ENCODE results near the gene MYL2.

Gene MYL2

DNA sequence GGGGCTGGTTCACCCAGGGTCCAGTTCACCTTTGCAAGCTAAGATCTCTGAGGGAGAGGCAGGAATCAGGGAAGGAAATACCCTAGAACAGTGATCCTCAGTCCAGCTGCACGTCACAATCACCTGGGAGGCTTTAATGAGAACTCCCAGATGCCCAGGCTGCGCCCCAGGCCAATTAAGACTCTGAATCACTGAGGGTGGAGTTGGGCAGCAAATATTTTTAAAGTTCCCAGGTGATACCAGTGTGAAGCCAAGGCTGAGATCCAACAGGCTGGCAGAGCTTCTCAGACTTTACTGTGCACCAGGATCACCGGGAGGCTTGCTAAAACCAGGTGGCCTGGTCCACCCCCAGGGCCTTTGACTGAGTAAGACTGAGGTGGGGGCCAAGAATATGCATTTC, 23.8 kb downstream of the MYL2 start:
- no peak for DNase-seq (ENCODE audit: low read depth)

DNA sequence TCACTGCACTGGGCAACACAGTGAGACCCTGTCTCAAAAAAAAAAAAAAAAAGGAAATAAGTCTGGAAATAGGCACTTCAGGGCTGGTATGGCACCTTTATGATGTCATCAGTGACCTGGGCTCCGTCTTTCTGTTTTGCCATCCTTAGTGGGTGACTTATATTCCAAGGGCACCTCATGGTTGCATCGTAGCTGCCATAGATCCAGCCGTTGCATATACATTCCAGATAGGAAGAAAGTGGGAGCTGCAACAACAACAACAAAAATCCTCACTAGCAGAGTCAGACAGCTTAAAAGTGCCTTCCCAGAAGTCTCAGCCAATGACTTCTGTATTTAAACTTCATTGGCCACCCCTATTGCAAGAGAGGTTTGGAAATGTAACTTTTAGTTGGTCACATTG, 26.4 kb downstream of the MYL2 start:
- no peak for DNase-seq (ENCODE audit: low read depth)

DNA sequence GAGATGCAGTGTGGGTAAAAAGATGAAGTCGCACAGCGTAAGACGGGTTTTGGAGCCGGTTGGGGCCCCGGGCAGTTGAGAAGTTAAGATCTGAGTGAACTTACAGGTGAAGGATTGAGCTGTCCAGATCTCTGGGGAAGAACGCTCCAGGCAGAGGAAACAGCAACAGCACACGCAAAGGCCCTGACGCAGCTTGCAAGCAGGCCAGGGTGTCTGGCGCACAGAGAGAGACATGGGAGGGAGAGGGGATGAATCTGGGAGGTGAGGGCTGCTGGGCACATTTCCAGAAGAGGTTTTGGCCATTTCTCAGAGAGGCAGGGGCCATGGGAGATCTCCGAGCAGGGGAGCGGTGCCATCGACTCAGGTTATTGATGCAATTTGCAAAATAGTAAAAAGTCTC, 31.0 kb downstream of the MYL2 start:
- no peak for DNase-seq (ENCODE audit: low read depth)

DNA sequence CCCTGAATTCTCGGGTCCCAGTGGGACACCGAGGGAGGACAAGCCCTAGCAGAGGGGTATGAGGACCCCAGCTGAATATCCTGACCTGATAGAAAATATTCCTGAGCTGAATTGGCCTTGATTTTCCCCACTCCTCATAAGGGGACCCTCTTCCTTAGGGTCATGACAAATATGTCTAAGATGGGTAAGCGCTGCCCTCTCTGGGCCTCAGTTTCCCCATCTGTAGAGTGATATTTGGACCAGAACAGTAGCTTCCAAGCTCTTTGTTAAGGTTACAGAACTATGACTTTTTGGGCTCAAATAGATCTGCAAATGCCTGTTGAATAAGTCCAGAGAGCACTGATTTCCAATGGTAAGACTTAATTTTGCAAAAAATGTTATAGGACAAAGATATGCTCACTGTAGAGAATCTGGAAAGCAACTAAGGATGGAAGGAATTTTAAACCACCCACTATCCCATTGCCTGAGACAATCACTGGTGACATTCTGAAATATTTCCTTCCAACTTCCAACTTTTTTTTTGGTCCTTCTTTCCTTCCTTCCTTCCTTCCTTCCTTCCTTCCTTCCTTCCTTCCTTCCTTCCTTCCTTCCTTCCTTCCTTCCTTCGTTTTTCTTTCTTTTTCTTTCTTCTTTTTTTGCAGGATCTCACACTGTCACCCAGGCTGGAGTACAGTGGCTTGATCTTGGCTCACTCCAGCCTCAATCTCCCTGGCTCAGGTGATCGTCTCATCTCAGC, 32.0 kb downstream of the MYL2 start:
- DNase-seq (ENCODE audit: low read depth) = no peak

DNA sequence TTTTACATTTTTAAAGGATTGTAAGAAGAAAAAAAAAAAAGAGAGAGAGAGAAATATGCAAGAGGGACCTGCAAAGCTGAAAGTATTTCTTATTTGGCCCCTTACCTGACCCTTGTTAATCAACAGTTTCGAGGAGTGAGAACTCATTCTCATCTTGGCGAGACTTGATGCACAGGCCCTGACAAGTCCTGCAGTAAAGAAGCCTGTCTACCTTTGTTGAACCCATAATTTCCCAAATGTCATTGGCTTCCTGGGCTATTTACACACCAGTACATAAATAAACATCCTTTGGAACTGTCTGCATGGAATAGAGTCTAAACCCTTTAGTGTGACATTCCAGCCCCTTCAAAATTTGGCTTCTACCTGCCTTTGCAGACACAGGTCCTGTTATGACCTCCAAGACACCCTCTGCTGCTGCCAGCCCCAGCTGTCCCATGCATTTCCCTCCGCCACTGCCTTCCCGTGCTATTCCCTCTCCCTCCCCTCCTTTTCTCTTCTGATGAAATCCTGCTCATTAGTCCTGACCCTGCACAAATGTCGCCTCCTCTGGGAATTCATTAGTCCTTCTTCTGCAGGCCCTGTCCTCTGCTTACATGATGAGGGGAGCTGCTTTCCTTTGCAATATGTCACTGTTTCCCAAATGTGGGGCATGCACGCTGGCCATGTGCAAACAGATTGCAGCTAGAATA, 35.1 kb downstream of the MYL2 start:
- DNase-seq (ENCODE audit: low read depth) = no peak

DNA sequence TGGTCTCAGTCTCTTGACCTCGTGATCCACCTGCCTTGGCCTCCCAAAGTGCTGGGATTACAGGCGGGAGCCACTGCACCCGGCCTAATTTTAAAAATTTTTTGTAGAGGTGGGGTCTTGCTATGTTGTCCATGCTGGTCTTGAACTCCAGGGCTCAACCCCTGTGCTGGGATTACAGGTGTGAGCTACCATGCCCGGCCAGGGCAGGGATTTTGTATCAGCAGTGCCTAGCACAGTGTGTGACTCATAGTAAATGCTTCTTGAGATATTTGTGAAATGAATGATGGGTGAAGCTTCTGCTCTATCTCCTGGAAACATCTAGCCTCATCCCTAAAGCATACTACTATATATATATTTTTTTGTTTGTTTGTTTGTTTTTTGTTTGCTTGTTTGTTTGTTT, 37.1 kb downstream of the MYL2 start:
- DNase-seq (ENCODE audit: low read depth) = no peak

DNA sequence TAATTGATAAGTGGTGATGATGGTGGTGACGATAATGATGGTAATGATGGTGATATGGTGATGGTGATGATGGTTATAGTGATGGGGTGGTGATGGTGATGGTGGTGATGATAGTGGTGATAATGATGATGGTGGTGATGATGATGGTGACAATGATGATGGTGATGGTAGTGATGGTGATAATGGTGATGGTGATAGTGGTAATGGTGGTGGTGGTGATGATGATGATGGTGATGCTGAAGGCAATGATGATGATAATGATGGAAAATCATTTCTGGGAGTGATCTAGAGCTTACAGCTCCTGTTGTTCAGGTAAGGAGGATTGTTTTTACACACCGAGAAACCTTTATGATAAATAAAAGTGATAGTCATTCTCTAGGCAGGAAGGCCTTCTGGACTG, 39.7 kb downstream of the MYL2 start:
- no peak for DNase-seq (ENCODE audit: low read depth)

DNA sequence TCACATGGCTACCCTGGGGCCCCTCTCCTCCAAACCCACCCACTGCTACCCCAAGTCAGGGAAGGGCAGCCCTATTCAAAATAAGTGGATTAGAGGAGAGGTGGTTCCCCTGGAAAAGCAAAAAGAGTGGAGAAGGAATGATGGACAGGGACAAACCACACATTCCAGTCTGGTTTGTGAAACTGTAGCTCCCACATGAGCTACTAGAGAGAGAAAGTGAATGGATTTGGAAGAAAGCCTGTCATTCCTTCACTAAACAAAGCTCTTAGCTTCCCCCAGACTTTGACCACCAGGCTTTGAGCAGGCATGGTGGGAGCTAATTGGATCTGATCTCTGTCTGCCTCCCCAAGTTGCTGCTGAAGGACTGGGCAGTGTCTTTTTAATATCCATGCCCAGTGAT, 45.6 kb downstream of the MYL2 start:
- no peak for DNase-seq (ENCODE audit: low read depth)

DNA sequence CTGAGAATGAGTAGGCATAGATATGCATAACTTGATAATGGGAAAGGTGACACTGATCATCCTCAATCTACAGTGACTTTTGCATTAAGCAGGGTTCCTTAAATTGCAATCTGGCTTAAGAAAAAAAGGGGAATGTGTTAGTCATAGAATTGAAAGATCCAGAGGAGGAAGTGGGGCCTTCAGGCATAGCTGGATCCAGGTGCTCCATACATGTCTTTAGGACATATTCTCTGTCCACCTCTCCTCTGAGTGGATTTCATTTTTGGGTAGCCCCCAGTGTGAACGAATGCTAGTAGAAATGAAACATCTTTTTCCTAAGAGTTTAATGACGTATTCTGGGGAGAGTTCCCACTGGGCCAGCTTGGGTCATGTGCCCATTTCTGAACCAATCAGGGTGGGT, 46.0 kb downstream of the MYL2 start:
- DNase-seq (ENCODE audit: low read depth) = no peak

DNA sequence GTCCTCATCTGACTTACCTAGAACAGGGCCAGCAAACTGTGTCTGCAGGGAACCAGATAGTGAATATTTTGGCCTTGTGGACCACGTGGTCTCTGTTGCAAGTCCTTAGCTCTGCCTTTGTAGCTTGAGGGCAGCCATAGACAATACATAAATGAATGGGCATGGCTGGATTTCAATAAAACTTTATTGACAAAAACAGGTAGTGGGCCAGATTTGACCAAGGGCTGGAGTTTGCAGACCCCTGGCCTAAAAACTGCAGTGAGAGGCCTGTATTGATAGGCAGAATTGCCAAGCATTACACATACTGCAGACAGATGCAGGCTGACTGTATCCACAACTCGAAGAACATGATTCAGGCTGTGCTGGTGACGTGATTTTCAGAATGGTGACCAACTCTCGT, 48.3 kb downstream of the MYL2 start:
- no peak for DNase-seq (ENCODE audit: low read depth)

DNA sequence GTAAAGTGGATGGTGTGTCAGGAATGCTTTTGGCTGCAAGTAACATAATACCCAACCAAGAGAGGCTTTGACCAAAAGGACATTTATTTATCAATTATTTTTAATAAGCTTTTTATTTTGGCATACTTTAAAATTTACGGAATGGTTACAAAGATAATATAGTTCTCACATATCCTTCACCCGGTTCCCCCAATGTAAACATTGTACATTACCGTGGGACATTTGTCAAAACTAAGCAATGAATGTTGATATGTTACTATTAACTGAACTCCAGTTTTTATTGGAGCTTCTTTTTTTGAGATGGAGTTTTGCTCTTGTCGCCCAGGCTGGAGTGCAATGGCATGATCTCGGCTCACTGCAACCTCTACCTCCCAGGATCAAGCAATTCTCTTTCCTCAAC, 50.6 kb downstream of the MYL2 start:
- DNase-seq (ENCODE audit: low read depth) = no peak

DNA sequence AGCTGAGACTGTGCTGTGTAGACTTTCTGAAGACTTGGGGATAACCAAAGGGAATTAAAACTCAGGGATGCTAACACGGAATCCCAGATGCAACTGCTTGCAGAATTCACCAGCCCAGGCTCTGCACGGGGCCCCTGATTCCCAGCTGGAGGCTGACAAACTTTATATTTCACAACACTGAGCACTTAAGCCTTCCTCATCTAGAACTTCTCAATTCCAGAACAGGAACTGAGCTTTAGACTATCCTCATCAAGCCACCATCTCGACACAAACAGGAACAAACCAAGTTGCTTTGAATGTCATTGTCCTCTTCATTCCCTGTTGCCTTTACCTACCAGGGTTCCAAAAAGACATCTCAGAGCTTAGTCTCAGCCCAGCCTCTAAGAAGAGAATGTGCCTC, 51.4 kb downstream of the MYL2 start:
- DNase-seq (ENCODE audit: low read depth) = no peak

DNA sequence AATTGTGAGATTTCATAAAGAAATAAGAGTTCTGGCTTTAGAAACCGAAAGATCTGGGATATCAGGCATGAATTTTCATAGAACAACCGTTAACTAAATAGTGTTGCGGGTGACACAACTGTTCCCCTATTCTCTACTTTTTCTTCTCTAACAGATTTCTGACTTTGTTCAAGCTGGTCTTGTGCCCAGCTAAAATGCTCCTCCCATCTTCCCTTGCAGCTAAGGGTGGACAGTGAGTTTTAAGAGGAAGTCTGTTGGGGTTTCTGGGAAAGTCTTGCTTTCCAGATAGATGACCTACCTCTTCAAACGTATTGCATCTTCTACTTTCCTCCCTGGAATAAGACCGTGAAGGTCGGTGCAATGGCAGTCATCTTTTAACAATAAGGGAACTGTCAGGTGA, 54.9 kb downstream of the MYL2 start:
- DNase-seq (ENCODE audit: low read depth) = no peak

DNA sequence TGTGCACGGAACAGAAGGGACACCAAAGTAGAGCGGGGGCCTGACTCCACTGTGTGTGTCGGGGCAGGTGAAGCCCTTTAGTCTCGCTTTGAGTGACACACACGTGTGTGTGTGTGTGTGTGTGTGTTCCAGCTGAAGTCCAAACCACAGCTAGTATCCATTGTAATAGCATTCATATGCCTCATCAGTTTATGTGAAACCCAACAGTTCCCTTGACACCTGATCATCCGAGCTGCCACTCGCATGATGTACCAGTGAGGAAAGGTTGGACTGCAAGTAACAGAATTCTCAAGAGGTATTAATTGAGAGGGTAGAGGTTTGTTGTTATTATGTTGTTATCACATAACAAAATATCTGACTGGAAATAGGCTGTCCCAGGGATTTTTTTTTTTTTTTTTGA, 57.2 kb downstream of the MYL2 start:
- DNase-seq (ENCODE audit: low read depth) = no peak

DNA sequence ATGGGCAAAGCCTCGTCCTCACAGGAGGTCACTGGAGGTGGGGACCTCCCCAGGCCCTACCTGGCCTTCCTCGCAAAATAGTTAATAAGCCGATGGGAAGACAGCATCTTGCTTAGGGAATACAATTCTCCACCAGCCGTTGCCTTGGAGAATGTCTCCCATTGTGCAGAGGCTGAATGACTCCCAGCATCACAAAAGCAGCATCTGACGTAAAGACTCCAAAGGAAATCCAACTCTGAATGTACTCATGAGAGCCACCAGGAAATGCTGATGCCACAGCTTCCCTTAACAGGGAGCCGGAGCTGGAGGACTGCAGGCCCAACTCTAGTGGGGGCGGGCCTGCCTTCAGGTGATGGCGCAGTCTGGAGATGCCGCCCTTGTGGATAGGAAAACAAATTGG, 58.0 kb downstream of the MYL2 start:
- DNase-seq (ENCODE audit: low read depth) = no peak

DNA sequence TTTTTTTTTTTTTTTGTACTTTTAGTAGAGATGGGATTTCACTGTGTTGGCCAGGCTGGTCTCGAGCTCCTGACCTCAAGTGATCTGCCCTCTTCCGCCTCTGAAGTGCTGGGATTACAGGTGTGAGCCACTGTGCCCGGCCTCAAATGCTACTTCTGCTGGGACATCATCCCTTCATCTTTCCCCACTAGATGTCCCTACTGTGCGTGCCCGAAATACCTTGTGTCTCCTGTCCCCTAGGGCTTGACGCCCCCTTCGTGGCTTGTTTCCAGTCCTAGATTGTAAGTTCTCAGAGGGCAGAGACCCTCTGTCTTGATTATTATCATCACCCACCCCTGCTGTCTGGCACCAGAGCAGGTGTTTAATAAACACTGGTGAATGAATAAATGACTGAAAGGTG, 58.6 kb downstream of the MYL2 start:
- DNase-seq (ENCODE audit: low read depth) = no peak
